ENCODE data around the gene ST3GAL5. TPM values are rescaled to one million over a fixed set of nuclear protein-coding genes. Genes with fewer than 3 reads are reported as not detected.

The ST3GAL5 gene
- total RNA-seq, 1 donor from 2014 or later: 46.5 TPM

- Mint-ChIP-seq H3K27me3 (ENCODE audit: unreplicated experiment) (no peaks in the 10 kb centered on the region), H3K4me3 (ENCODE audit: unreplicated experiment) (no peak overlapping the region), H3K9me3 (ENCODE audit: unreplicated experiment) (peaks cover 6% of the 10 kb centered on the region), H3K27ac (ENCODE audit: unreplicated experiment) (no peak overlapping the region), H3K36me3 (ENCODE audit: unreplicated experiment) (no peaks in the 10 kb centered on the region), H3K4me1 (ENCODE audit: low read depth, unreplicated experiment) (peaks cover 2% of the 10 kb centered on the region)
- TF ChIP-seq CTCF (IDR thresholded peaks at IDR 0.05; ENCODE audit: partially characterized antibody, unreplicated experiment): no peak
- no peak for DNase-seq
These were observed 81.0 kb downstream of the ST3GAL5 start for GRCh38 chr2:85807756-85808155.

GRCh38 chr2:85806358-85807118, 82.3 kb downstream of the ST3GAL5 start:
- no peak for DNase-seq
- Mint-ChIP-seq H3K4me1 (ENCODE audit: low read depth, unreplicated experiment) (peaks cover 2% of the 10 kb centered on the region), H3K27me3 (ENCODE audit: unreplicated experiment) (no peaks in the 10 kb centered on the region), H3K27ac (ENCODE audit: unreplicated experiment) (no peak overlapping the region), H3K9me3 (ENCODE audit: unreplicated experiment) (peaks cover 6% of the 10 kb centered on the region), H3K4me3 (ENCODE audit: unreplicated experiment) (no peak overlapping the region), H3K36me3 (ENCODE audit: unreplicated experiment) (no peaks in the 10 kb centered on the region)
- no peak for TF ChIP-seq CTCF (IDR thresholded peaks at IDR 0.05; ENCODE audit: partially characterized antibody, unreplicated experiment)

- DNase-seq: no peak
These were observed 84.2 kb downstream of the ST3GAL5 start for GRCh38 chr2:85804583-85804982.

GRCh38 chr2:85803704-85804425, 84.9 kb downstream of the ST3GAL5 start:
- Mint-ChIP-seq H3K4me1 (ENCODE audit: low read depth, unreplicated experiment) (no peaks in the 10 kb centered on the region), H3K27me3 (ENCODE audit: unreplicated experiment) (no peaks in the 10 kb centered on the region), H3K36me3 (ENCODE audit: unreplicated experiment) (no peaks in the 10 kb centered on the region), H3K9me3 (ENCODE audit: unreplicated experiment) (peaks cover 6% of the 10 kb centered on the region), H3K27ac (ENCODE audit: unreplicated experiment) (no peak overlapping the region), H3K4me3 (ENCODE audit: unreplicated experiment) (no peak overlapping the region)
- TF ChIP-seq CTCF (IDR thresholded peaks at IDR 0.05; ENCODE audit: partially characterized antibody, unreplicated experiment): no peak
- DNase-seq: no peak

More at GRCh38 chr2:85804583-85804982, 84.2 kb downstream of the ST3GAL5 start:
- peaks cover 8% of the 10 kb centered on the region for H3K9me3 Mint-ChIP-seq (ENCODE audit: unreplicated experiment)
- no peak overlapping the region for H3K4me3 Mint-ChIP-seq (ENCODE audit: unreplicated experiment)
- no peaks in the 10 kb centered on the region for H3K4me1 Mint-ChIP-seq (ENCODE audit: low read depth, unreplicated experiment)
- H3K36me3 Mint-ChIP-seq (ENCODE audit: unreplicated experiment): no peaks in the 10 kb centered on the region
- H3K27ac Mint-ChIP-seq (ENCODE audit: unreplicated experiment): no peak overlapping the region
- no peaks in the 10 kb centered on the region for H3K27me3 Mint-ChIP-seq (ENCODE audit: unreplicated experiment)
- TF ChIP-seq CTCF (IDR thresholded peaks at IDR 0.05; ENCODE audit: partially characterized antibody, unreplicated experiment): peak; percentile 76

Measured in glutamatergic neuron (in vitro differentiated cells).